K562 (cell line): ENCODE results near the gene MRPL38. TPM values are rescaled to one million over a fixed set of nuclear protein-coding genes. Genes with fewer than 3 reads are reported as not detected.

Experiments
- ATAC-seq: fragments of 200-7000 bp; cut with Tn5 transposase; 3 replicates; pipeline ENCODE4 v1.9.1; 2020; ENCODE audit warnings: moderate library complexity
- BruUV-seq: library from RNA; stranded (reverse); fragments of 400-500 nt; replicated peaks from 2 replicates; lab custom pipeline; 2021; lab: Mats Ljungman, UMichigan
- CTCF ChIA-PET: fragments of 300-600 bp; formaldehyde crosslinking; extraction: SDS; loops from one replicate; lab custom pipeline; 2021; ENCODE audit warnings: low intra/inter-chr PET ratio; lab: Yijun Ruan, JAX
- POLR2A ChIA-PET: fragments of 300-600, 350-650 bp; sonication (Branson Sonifier 250); formaldehyde crosslinking; extraction: SDS; loops from one replicate; lab custom pipeline; 2021; ENCODE audit warnings: antibody characterized with exemption, inconsistent platforms; lab: Yijun Ruan, JAX
- DNase-seq, 4 experiments: peaks; one replicate each; pipeline versions ENCODE4 v3.0.0 to v3.0.0-alpha.2; 2011 to 2018; ENCODE audit warnings: low spot score in 3 of 4, mixed read lengths in 3 of 4; ENCODE audit errors: extremely low read depth in 1 of 4
- FAIRE-seq: peaks from 2 replicates; lab custom pipeline; 2011; peaks lifted over from hg19 to GRCh38; lab: Jason Lieb, UNC
- H2AFZ ChIP-seq: 2 replicates; pipeline ENCODE4 v1.6.0; 2011; ENCODE audit warnings: low read depth, low read length, control low read depth, inconsistent platforms
- H3K27ac ChIP-seq: fragments of 200-600 bp; 3 replicates; pipeline ENCODE4 v1.8.0; 2011; ENCODE audit warnings: low read depth, mild to moderate bottlenecking, control low read depth, inconsistent platforms, low read length, moderate library complexity, mixed read lengths; ENCODE audit errors: extremely low read depth
- H3K27me3 ChIP-seq, 2 experiments: fragments of 300-600 bp in 1 of 2; 2 replicates in 1 of 2; 3 replicates in 1 of 2; pipeline versions ENCODE4 v1.6.0 to v1.8.0; 2011; ENCODE audit warnings: inconsistent platforms in 2 of 2, low read length in 2 of 2, mild to moderate bottlenecking in 1 of 2, mixed read lengths in 1 of 2, moderate library complexity in 1 of 2; ENCODE audit not compliant: control insufficient read depth in 2 of 2, insufficient read depth in 2 of 2
- H3K36me3 ChIP-seq: fragments of 300-600 bp; 3 replicates; pipeline ENCODE4 v1.8.0; 2011; ENCODE audit warnings: mild to moderate bottlenecking, low read length, inconsistent platforms; ENCODE audit not compliant: control insufficient read depth, insufficient read depth
- H3K4me1 ChIP-seq, 2 experiments: fragments of 200-600 bp in 1 of 2; replicated peaks in 1 of 2; 2 replicates in 1 of 2; 3 replicates in 1 of 2; pipeline versions ENCODE4 v1.5.1 to v1.8.0; 2011; ENCODE audit warnings: inconsistent platforms in 2 of 2, low read length in 2 of 2, mild to moderate bottlenecking in 1 of 2, mixed read lengths in 1 of 2, moderate library complexity in 1 of 2; ENCODE audit not compliant: control insufficient read depth in 2 of 2, insufficient read depth in 2 of 2
- H3K4me2 ChIP-seq: 2 replicates; pipeline ENCODE4 v1.6.1; 2011; ENCODE audit warnings: low read length, control low read depth, inconsistent platforms, mixed read lengths; ENCODE audit not compliant: insufficient read depth
- H3K4me3 ChIP-seq: fragments of 200-600 bp; sonication (generic), shearing (Covaris generic); 2 replicates; pipeline ENCODE4 v1.5.1; 2016; ENCODE audit warnings: control low read depth, inconsistent platforms
- H3K79me2 ChIP-seq: fragments of 200-600 bp; 3 replicates; pipeline ENCODE4 v1.8.0; 2011; ENCODE audit warnings: low read length, inconsistent platforms; ENCODE audit not compliant: control insufficient read depth, insufficient read depth
- H3K9ac ChIP-seq, 2 experiments: 2 replicates each; pipeline versions ENCODE4 v1.6.0 to v1.6.1; 2011; ENCODE audit warnings: low read depth in 2 of 2, low read length in 2 of 2, control low read depth in 1 of 2, inconsistent platforms in 1 of 2, mild to moderate bottlenecking in 1 of 2, mixed read lengths in 1 of 2; ENCODE audit not compliant: insufficient read depth in 1 of 2
- H3K9me1 ChIP-seq: one replicate; pipeline ENCODE4 v1.6.0; 2011; ENCODE audit warnings: inconsistent platforms, mild to moderate bottlenecking, low read length, moderate library complexity; ENCODE audit not compliant: control insufficient read depth, insufficient read depth
- H3K9me3 ChIP-seq: replicated peaks from 2 replicates; pipeline ENCODE4 v1.5.1; 2011; ENCODE audit warnings: low read depth, low read length, inconsistent platforms; ENCODE audit not compliant: control insufficient read depth, insufficient read depth
- H4K20me1 ChIP-seq: replicated peaks from 2 replicates; pipeline ENCODE4 v1.6.1; 2011; ENCODE audit warnings: low read length, inconsistent platforms, mixed read lengths; ENCODE audit not compliant: control insufficient read depth, insufficient read depth
- ARNT ChIP-seq, 2 experiments: fragments of 450-650 bp; IDR thresholded peaks; 2 replicates each; pipeline ENCODE4 v1.6.1; 2016; ENCODE audit warnings: mild to moderate bottlenecking in 1 of 2
- FOXA1 ChIP-seq: fragments of 450-650 bp; IDR thresholded peaks from 2 replicates; pipeline ENCODE4 v1.6.1; 2016; ENCODE audit warnings: mild to moderate bottlenecking, borderline replicate concordance
- GATAD2B ChIP-seq: fragments of 450-650 bp; IDR thresholded peaks from 2 replicates; pipeline ENCODE4 v1.6.1; 2017; ENCODE audit warnings: mild to moderate bottlenecking, borderline replicate concordance
- HDGF ChIP-seq: fragments of 450-650 bp; IDR thresholded peaks from 2 replicates; pipeline ENCODE4 v1.6.1; 2016
- ILK ChIP-seq: fragments of 450-650 bp; IDR thresholded peaks from 2 replicates; pipeline ENCODE4 v1.6.1; 2016; ENCODE audit warnings: missing genetic modification characterization, low read depth, mild to moderate bottlenecking, missing compliant biosample characterization, moderate library complexity, borderline replicate concordance
- IRF2 ChIP-seq: sonication (generic); formaldehyde crosslinking; IDR thresholded peaks from 2 replicates; pipeline ENCODE4 v1.8.1; 2022; ENCODE audit warnings: mild to moderate bottlenecking, missing genetic modification reagents
- LCOR ChIP-seq: sonication (generic); formaldehyde crosslinking; IDR thresholded peaks from 2 replicates; pipeline ENCODE4 v1.8.0; 2022; ENCODE audit warnings: mild to moderate bottlenecking, missing genetic modification reagents
- MNT ChIP-seq, 2 experiments: fragments of 450-650 bp; conservative IDR thresholded peaks; 2 replicates each; pipeline ENCODE4 v1.6.1; 2017; ENCODE audit warnings: mild to moderate bottlenecking in 2 of 2, moderate library complexity in 2 of 2
- SAFB2 ChIP-seq: fragments of 200-400 bp; formaldehyde crosslinking; IDR thresholded peaks from 2 replicates; pipeline ENCODE4 v1.6.1; 2018; ENCODE audit warnings: borderline replicate concordance, low read length, low read depth, moderate library complexity; ENCODE audit not compliant: severe bottlenecking
- USF1 ChIP-seq: sonication (generic); formaldehyde crosslinking; IDR thresholded peaks from 2 replicates; pipeline ENCODE4 v1.9.0; 2022; ENCODE audit warnings: mild to moderate bottlenecking, missing genetic modification reagents
- ZFX ChIP-seq: sonication (generic); formaldehyde crosslinking; IDR thresholded peaks from 2 replicates; pipeline ENCODE4 v1.8.0; 2022; ENCODE audit warnings: mild to moderate bottlenecking, missing genetic modification reagents, moderate library complexity
- ZNF165 ChIP-seq: fragments of 250-450 bp; sonication (Bioruptor Pico); IDR thresholded peaks from 2 replicates; pipeline ENCODE4 v1.4.0; 2020; ENCODE audit warnings: borderline replicate concordance
- ZNF3 ChIP-seq: fragments of 250-450 bp; sonication (Bioruptor Pico); IDR thresholded peaks from 2 replicates; pipeline ENCODE4 v1.5.0; 2021; ENCODE audit warnings: mild to moderate bottlenecking, moderate library complexity
- ZNF431 ChIP-seq: sonication (generic); formaldehyde crosslinking; IDR thresholded peaks from 2 replicates; pipeline ENCODE4 v1.8.0; 2022; ENCODE audit warnings: mild to moderate bottlenecking, missing genetic modification reagents
- WGBS: fragments of 100-300 bp; shearing (Covaris generic); methylation state at CpG from one replicate; pipeline ENCODE4 v1.1.6; 2016; ENCODE audit warnings: low coverage, mixed read lengths; ENCODE audit not compliant: insufficient coverage; ENCODE audit errors: missing lambda C conversion rate; 5-methylcytosine and 5-hydroxymethylcytosine counted together
- in situ Hi-C: fragments of 300-500 bp; cut with MboI; formaldehyde crosslinking; loops from 4 replicates; pipeline ENCODE4 v1.15.0; 2018; ENCODE audit warnings: inconsistent platforms, mixed read lengths
- intact Hi-C: fragments of 100-400 bp; cut with micrococcal nuclease; formaldehyde crosslinking; loops from 2 replicates; pipeline ENCODE4 v1.14.2; 2022
- polyA plus RNA-seq, 8 experiments: library from polyadenylated mRNA; depleted of rRNA in 4 of 8; stranded (reverse) in 5 of 8; unstranded in 3 of 8; fragments of >200 nt; fragmentation: Nextera tagmentation in 2 of 8; fragmentation: Illumina TruSeq in 1 of 8; extraction: Ambion mirVana in 2 of 8; extraction: Trizol in 1 of 8; gene quantifications; 2 replicates each; pipeline versions ENCODE4 v1.2.1 to v1.2.3, GENCODE V29; 2011 to 2014; ENCODE audit warnings: inconsistent platforms in 1 of 8, missing spikeins in 1 of 8
- total RNA-seq, 7 experiments: library from RNA; depleted of rRNA in 6 of 7; stranded (reverse); fragments of >200 nt in 6 of 7; fragmentation: Illumina TruSeq in 2 of 7; extraction: Trizol in 2 of 7; gene quantifications; 2 replicates each; pipeline versions ENCODE4 v1.2.1 to v1.2.3, GENCODE V29; 2011 to 2021; ENCODE audit warnings: low replicate concordance in 1 of 7
- TF ChIP-seq, protein P1 (sequence below): sonication (generic); formaldehyde crosslinking; IDR thresholded peaks from 2 replicates; pipeline ENCODE4 v1.8.0; 2022; ENCODE audit warnings: missing genetic modification reagents, mild to moderate bottlenecking, borderline replicate concordance
- TF ChIP-seq, protein P2 (sequence below): IDR thresholded peaks from 2 replicates; pipeline ENCODE4 v1.6.1; 2011; ENCODE audit warnings: borderline replicate concordance, low read depth, mild to moderate bottlenecking, moderate library complexity, low read length; ENCODE audit not compliant: insufficient read depth, poor library complexity, severe bottlenecking

The MRPL38 gene
- total and polyA plus RNA-seq, 9 of the 15 experiments (the other 6 are each of a cell fraction or from before 2014, with no cell fraction given), result 4.5 to 154 (median 48.5) TPM

DNA sequence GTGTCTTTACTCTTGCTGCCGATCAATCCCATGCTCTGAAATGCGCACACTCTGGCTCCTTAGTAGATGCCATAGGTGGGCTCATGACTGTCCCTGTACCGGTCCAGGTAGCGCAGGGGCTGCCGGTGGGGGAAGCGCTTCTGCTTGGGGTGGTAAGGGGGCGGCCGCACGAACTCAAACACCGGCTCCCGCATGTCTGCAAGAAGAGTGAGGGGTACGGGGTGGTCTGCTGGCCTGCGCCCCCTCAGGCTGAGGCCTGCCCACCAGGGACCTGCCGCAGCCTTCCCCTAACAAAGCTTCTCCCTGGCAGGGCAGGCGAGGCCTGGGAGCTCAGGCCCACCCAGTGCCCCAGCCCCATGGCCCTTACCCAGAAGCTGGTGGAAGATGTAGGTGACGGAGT, 5.9 kb downstream of the MRPL38 start:
- ATAC-seq, result no peak
- Histone ChIP-seq H3K4me2 (no peak overlapping the region), H3K27ac (no peak overlapping the region), H3K9ac (peak overlapping the region in 1 of 2 experiments; percentile 69; a peak in 2 of 4 replicates), H4K20me1 (no peaks in the 10 kb centered on the region), H3K4me1 (peaks cover 13 to 77% of the 10 kb centered on the region in 2 experiments; a peak in 4 of 5 replicates), H3K36me3 (peaks cover 69% of the 10 kb centered on the region; the same call in 2 of the 3 replicates), H3K4me3 (no peak overlapping the region), H2AFZ (no peak overlapping the region), H3K9me3 (no peaks in the 10 kb centered on the region), H3K79me2 (peaks cover 41% of the 10 kb centered on the region), H3K9me1 (peaks cover 4% of the 10 kb centered on the region), H3K27me3 (no peaks in the 10 kb centered on the region)
- CTCF ChIA-PET, result no interaction called here
- in situ Hi-C loops, result no loop called here
- no peak for DNase-seq
- POLR2A ChIA-PET, result interaction anchor here (0.6 to 15.9 kb wide), 7 partner anchors 21 to 735 kb away, joined by 3 to 169 read pairs (median 5); partner anchors contain the start of genes TRIM47 and WBP2
- no peak for TF ChIP-seq SAFB2
- no peak for TF ChIP-seq ARNT (IDR thresholded peaks at IDR 0.05)
- no peak for TF ChIP-seq MNT (conservative IDR thresholded peaks at IDR 0.05)
- TF ChIP-seq ZNF431 (CRISPR knock-in tag), result no peak
- TF ChIP-seq, protein P1, sequence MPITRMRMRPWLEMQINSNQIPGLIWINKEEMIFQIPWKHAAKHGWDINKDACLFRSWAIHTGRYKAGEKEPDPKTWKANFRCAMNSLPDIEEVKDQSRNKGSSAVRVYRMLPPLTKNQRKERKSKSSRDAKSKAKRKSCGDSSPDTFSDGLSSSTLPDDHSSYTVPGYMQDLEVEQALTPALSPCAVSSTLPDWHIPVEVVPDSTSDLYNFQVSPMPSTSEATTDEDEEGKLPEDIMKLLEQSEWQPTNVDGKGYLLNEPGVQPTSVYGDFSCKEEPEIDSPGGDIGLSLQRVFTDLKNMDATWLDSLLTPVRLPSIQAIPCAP (CRISPR knock-in tag), result no peak
- TF ChIP-seq, protein P2, sequence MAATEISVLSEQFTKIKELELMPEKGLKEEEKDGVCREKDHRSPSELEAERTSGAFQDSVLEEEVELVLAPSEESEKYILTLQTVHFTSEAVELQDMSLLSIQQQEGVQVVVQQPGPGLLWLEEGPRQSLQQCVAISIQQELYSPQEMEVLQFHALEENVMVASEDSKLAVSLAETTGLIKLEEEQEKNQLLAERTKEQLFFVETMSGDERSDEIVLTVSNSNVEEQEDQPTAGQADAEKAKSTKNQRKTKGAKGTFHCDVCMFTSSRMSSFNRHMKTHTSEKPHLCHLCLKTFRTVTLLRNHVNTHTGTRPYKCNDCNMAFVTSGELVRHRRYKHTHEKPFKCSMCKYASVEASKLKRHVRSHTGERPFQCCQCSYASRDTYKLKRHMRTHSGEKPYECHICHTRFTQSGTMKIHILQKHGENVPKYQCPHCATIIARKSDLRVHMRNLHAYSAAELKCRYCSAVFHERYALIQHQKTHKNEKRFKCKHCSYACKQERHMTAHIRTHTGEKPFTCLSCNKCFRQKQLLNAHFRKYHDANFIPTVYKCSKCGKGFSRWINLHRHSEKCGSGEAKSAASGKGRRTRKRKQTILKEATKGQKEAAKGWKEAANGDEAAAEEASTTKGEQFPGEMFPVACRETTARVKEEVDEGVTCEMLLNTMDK, result no peak
- no peak for TF ChIP-seq ILK (tag)
- TF ChIP-seq ZNF3 (CRISPR knock-in tag), result no peak
- no peak for TF ChIP-seq ZFX (CRISPR knock-in tag)
- TF ChIP-seq HDGF, result no peak
- no peak for TF ChIP-seq LCOR
- TF ChIP-seq GATAD2B, result no peak
- TF ChIP-seq FOXA1, result no peak
- TF ChIP-seq ZNF165, result no peak
- TF ChIP-seq USF1, result no peak
- no peak for TF ChIP-seq IRF2
- FAIRE-seq, result no peak
- WGBS, result 95% methylated on average over 15 of the region's 16 CpGs
- BruUV-seq, result no TSS peak
- intact Hi-C loops, result no loop called here
